Ureter (tissue), 1 donor: ENCODE results near the gene BNC2. TPM values are rescaled to one million over a fixed set of nuclear protein-coding genes. Genes with fewer than 3 reads are reported as not detected.
"Not testable (repeated sequence)": the region's sequence is repeated elsewhere in the genome, so short reads cannot be mapped to it uniquely, and the experiment has no call there.

Source experiments
- DNase-seq: peaks from one replicate; pipeline ENCODE4 v3.0.0-alpha.2; 2020; ENCODE audit warnings: low spot score
- total RNA-seq: library from RNA; stranded (reverse); gene quantifications from one replicate; pipeline ENCODE4 v1.2.4, GENCODE V29; 2023
- donor health status: DM: yes; HTN: yes; CAD: no.

BNC2 gene
- total RNA-seq, 1 donor from 2014 or later = 21.5 TPM

DNA sequence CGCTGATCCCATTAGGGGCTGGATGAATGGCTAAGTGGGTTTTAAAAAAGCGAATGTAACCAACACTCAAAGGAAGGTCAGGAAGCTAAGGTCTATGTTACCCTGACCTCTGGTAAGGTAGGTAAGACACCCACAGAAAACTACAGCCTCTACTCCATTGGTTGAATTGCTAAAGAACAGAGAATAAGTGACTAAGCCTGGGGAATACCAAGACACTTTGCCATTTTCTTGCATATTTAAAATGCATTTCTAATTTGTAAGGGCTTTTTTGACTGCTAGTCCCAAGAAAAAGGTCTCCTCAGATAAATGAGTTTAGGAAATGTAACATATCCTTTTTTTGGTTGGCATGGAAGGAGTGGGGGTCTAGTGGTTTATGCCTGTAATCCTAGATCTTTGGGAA lies 368.7 kb downstream of the BNC2 start:
- DNase-seq = no peak

GRCh38 chr9:16501141-16501540 lies 369.3 kb downstream of the BNC2 start:
- no peak for DNase-seq

GRCh38 chr9:16500386-16500785 lies 370.1 kb downstream of the BNC2 start:
- DNase-seq = no peak

GRCh38 chr9:16499892-16500291 lies 370.6 kb downstream of the BNC2 start:
- no peak for DNase-seq

- no peak for DNase-seq
Observed at GRCh38 chr9:16496908-16497307, 373.6 kb downstream of the BNC2 start.

GRCh38 chr9:16487915-16488314 lies 382.6 kb downstream of the BNC2 start:
- no peak for DNase-seq

DNA sequence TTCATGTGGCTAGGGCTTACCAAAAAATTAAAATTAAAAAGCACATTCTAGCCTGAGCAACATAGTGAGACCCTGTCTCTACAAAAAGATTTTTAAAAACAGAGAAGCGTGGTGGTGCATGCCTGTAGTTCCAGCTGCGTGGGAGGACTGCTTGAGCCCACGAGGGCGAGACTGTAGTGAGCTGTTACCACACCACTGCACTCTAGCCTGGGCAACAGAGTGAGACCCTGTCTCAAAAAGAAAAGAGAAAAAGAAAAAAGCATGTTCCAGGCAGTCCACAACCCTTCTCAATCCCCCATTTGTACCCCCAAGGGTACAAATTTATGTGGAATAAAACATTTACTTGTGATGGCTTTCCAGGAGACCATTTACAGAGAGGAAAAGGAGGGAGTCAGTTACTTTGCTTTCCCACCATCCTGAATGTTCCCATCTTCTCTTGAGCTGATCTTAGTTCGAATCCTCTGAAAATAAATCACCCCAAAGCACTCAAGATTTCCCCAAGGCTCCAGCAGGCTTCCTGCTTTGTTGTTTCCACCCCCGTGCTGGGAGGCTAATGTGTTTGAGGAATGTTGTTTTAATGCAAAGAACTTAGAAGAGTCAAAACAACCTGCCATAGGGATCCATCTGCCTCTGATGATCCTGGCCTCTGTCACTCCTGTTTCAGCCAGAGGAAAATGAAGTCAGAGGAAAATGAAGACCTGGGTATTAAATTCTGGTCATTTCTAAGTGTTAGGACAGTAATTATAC lies 384.7 kb downstream of the BNC2 start:
- DNase-seq = no peak

DNA sequence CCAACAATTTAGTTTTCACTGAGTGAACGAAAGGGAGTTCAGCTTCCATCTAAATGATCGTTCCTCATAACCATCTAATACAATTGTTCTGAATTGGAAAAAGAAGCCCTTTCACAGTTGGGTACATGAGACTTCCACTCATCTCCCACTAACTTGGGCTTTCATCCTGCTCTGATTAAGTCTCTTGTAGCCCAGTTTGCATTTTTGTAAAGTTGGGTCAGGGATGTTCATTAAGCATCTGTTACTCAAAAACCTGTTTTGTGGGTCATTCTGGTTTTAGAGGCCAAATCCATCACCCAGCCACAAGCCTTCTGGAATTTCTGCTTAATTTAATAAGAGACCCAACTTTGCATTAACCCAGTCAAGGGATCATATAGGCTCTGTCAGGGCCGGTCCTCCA lies 385.3 kb downstream of the BNC2 start:
- DNase-seq = no peak

DNA sequence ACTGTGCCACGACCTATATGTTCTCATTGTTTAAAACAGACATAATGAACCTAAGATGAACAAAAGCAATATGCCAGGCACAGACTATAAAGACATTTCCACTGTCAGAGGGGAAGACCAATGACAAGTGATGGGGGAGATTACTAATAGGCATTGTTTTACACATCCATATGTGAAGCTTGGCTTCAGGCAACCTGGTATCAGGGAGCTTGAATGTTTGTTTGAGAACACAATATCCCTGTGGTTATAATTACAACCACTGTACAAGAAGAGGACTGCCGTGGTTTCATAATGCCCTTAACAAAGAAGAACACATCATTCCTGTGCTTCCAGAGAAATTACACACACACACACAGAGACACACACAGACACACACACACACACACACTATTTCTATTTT lies 385.7 kb downstream of the BNC2 start:
- no peak for DNase-seq

GRCh38 chr9:16484180-16484579 lies 386.3 kb downstream of the BNC2 start:
- no peak for DNase-seq

GRCh38 chr9:16482764-16483163 lies 387.7 kb downstream of the BNC2 start:
- DNase-seq = no peak

DNA sequence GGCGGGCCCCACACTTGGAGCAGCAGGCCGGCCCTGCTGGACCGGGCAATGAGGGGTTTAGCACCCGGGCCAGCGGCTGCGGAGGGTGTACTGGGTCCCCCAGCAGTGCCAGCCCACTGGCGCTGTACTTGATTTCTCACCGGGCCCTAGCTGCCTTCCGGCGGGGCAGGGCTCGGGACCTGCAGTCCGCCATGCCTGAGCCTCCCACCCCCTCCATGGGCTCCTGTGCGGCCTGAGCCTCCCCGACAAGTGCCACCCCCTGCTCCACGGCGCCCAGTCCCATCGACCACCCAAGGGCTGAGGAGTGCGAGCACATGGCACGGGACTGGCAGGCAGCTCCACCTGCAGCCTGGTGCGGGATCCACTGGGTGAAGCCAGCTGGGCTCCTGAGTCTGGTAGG lies 389.9 kb downstream of the BNC2 start:
- not testable (repeated sequence) for DNase-seq

DNA sequence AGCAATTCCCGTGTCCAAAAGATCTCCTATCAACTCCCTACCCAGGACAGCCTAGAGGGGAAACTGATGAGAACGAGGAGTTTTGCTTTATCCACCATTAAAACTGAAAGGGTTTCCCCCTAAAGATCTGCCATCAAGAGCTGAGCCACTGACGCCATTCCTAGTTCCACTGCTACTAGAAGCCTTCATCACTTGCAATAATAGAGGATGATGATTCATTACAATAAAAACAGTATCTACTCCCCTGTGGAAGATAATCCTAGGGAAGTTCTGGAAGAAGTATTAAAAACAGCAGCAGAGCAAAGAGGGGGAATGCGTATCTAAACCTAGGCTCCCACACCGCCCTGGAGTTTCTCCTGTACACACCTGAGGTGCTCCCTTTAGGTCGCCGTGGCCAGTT lies 394.5 kb downstream of the BNC2 start:
- no peak for DNase-seq

GRCh38 chr9:16475257-16475656 lies 395.2 kb downstream of the BNC2 start:
- no peak for DNase-seq

- no peak for DNase-seq
Observed at GRCh38 chr9:16469184-16469583, 401.3 kb downstream of the BNC2 start.

GRCh38 chr9:16461851-16462250 lies 408.6 kb downstream of the BNC2 start:
- DNase-seq = no peak

DNA sequence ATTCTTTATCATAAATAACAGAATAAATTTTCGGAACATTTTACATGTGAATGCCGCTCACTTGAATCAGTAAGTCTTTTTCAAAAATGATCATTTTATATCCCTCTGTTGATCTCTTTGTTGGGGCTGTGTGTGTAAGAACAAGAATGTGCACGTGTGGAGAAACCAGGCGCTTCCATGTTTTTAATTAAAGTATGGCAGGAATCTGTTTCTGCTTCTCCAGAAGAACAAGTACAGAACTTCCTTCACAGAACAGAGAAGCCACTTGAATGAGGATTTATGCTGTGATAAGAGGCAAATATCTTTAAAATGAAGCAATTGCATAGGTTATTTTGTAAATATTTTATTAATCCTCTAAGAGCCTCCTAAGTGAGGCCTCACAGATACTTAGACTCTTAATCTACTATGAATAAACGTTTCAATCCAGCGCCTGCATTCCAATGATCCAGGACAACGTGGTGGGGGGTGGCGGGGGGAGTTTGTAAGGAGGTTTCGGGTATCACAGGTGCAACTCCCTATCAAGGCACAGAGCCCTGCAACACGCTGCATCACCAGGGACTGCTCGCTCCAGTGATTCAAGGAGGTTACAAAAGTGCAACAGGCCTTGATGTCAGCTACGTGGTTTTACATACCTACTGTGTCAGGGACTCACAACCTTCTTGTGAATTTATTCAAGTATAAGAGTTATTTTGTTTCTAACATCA lies 409.2 kb downstream of the BNC2 start:
- no peak for DNase-seq

- no peak for DNase-seq
Observed at GRCh38 chr9:16460696-16461095, 409.8 kb downstream of the BNC2 start.

GRCh38 chr9:16459421-16460148 lies 410.9 kb downstream of the BNC2 start:
- DNase-seq = no peak

- no peak for DNase-seq
Observed at GRCh38 chr9:16458696-16459420, 411.6 kb downstream of the BNC2 start.

DNA sequence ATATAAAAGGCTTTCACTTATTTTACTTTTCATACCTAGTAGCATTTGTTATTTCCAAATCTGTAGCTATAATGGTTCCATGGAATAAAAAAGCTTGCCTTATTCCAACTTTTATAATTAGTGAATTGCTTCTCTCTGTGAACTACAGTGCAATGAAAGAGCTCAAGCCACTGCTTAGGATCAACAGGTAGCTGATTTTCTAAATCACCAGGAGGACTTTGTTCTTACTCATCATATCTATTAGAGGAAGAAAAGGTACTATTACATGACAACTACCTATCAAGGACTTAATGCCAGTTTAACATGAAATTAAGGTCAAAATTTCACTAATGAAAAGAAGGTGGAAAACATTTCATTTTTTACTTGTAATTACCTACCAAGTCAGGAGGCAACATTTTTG lies 414.6 kb downstream of the BNC2 start:
- no peak for DNase-seq

DNA sequence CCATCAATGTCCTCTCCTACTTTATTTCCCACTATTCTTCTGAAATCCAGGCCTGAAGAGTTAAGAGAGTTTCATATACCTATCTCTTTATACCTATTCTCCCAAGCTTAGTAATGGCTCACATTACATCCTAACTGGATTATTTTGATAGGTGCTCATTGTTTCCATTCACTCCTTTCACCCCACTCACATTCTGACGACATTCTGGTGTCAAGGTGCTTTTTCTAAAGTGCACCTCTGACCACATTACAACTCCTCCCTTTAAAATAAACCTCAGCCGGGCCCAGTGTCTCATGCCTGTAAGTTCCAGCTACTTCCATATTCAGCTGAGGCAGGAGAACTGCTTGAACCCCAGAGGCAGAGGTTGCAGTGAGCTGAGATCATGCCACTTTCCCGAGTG lies 417.1 kb downstream of the BNC2 start:
- DNase-seq = no peak
